MCF 10A (cell line): Measurements from ENCODE around the gene MTF1. TPM values are rescaled to one million over a fixed set of nuclear protein-coding genes. Genes with fewer than 3 reads are reported as not detected.
"Not testable (repeated sequence)": the region's sequence is repeated elsewhere in the genome, so short reads cannot be mapped to it uniquely, and the experiment has no call there.

Source experiments
- Bru-seq: library from RNA; stranded (reverse); fragments of 400-500 nt; gene quantifications from one replicate; lab custom pipeline; 2021; lab: Mats Ljungman, UMichigan
- BruChase-seq, 2 experiments: library from RNA; stranded (reverse); fragments of 400-500 nt; gene quantifications; one replicate each; lab custom pipeline; 2021; lab: Mats Ljungman, UMichigan
- BruUV-seq: library from RNA; stranded (reverse); fragments of 400-500 nt; replicated peaks from 2 replicates; lab custom pipeline; 2021; lab: Mats Ljungman, UMichigan
- CTCF ChIA-PET: fragments of 300-600 bp; sonication (Branson Sonifier 250); formaldehyde crosslinking; extraction: SDS; loops from one replicate; lab custom pipeline; 2021; ENCODE audit warnings: antibody characterized with exemption, inconsistent platforms; lab: Yijun Ruan, JAX
- POLR2A ChIA-PET: fragments of 300-600, 350-650 bp; sonication (Branson Sonifier 250); formaldehyde crosslinking; extraction: SDS; loops from one replicate; lab custom pipeline; 2020; ENCODE audit warnings: antibody characterized with exemption, inconsistent platforms; lab: Yijun Ruan, JAX
- DNase-seq: peaks from one replicate; pipeline ENCODE4 v3.0.0-alpha.2; 2018; ENCODE audit not compliant: unreplicated experiment
- H3K27ac Mint-ChIP-seq: one replicate; pipeline ENCODE4 v1.8.0; 2022; ENCODE audit warnings: mild to moderate bottlenecking, low read depth, mixed read lengths; ENCODE audit not compliant: unreplicated experiment
- H3K27me3 Mint-ChIP-seq: one replicate; pipeline ENCODE4 v1.8.0; 2022; ENCODE audit warnings: mixed read lengths; ENCODE audit not compliant: insufficient read depth, unreplicated experiment
- H3K36me3 Mint-ChIP-seq: one replicate; pipeline ENCODE4 v1.8.0; 2022; ENCODE audit warnings: mild to moderate bottlenecking, moderate library complexity, mixed read lengths; ENCODE audit not compliant: insufficient read depth, unreplicated experiment
- H3K4me1 Mint-ChIP-seq: one replicate; pipeline ENCODE4 v1.8.0; 2022; ENCODE audit warnings: mixed read lengths; ENCODE audit not compliant: insufficient read depth, unreplicated experiment
- H3K4me3 Mint-ChIP-seq: one replicate; pipeline ENCODE4 v1.8.0; 2022; ENCODE audit warnings: mild to moderate bottlenecking, moderate library complexity, mixed read lengths; ENCODE audit not compliant: unreplicated experiment
- H3K9me3 Mint-ChIP-seq: one replicate; pipeline ENCODE4 v1.8.0; 2022; ENCODE audit warnings: mixed read lengths; ENCODE audit not compliant: unreplicated experiment
- intact Hi-C: fragments of 100-400 bp; cut with micrococcal nuclease; formaldehyde crosslinking; loops from 2 replicates; pipeline ENCODE4 v1.14.1; 2022
- long read RNA-seq: library from polyadenylated mRNA; stranded (forward); transcript quantifications from one replicate; pipeline ENCODE4 v2.0.0, GENCODE V29; 2022
- total RNA-seq: library from RNA; stranded (reverse); gene quantifications from 2 replicates; pipeline ENCODE4 v1.2.3, GENCODE V29; 2022
- TF ChIP-seq, protein P1 (sequence below): fragments of 200-600 bp; IDR thresholded peaks from one replicate; pipeline ENCODE4 v1.8.0; 2022; ENCODE audit warnings: antibody characterized with exemption, mild to moderate bottlenecking; ENCODE audit not compliant: unreplicated experiment

Gene MTF1
- total RNA-seq (28.4 and 34.7 TPM in 2 replicates), Bru-seq, nascent RNA (percentile 82 among the genes with signal in this experiment), BruChase-seq, experiment 1, labeled RNA remaining after a 6-hour chase (percentile 79 among the genes with signal in this experiment), BruChase-seq, experiment 2, labeled RNA remaining after a 2-hour chase (percentile 89 among the genes with signal in this experiment)
- long read RNA-seq, full-length matches to known transcripts = 4 of 15 reads
- long read RNA-seq, partial matches to known transcripts = 7 of 15 reads
- long read RNA-seq, other reads (novel, unspliced or antisense) = 4 of 15 reads

- intact Hi-C loops = loop anchor here (1.0 to 5.0 kb wide), 3 partner anchors 48 to 407 kb away; partner anchors contain the start of gene CDCA8
- H3K27ac Mint-ChIP-seq = peak within 1 kb of the TSS; percentile 68
- ChIA-PET POLR2A (interaction anchor here (0.6 to 5.1 kb wide), 30 partner anchors 8 to 1615 kb away, joined by 3 to 59 read pairs (median 4); partner anchors contain the start of genes C1orf122, CDCA8, SF3A3 and YRDC), CTCF (interaction anchor here (0.6 to 4.1 kb wide), 47 partner anchors 9 to 1074 kb away, joined by 3 to 29 read pairs (median 4); partner anchors contain the start of genes C1orf122, CDCA8, SF3A3 and YRDC)
- TSS peak; percentile 81 for BruUV-seq
- no peaks in the 10 kb centered on the region for H3K27me3 Mint-ChIP-seq
- no peaks in the 10 kb centered on the region for H3K9me3 Mint-ChIP-seq
- TF ChIP-seq, protein P1, sequence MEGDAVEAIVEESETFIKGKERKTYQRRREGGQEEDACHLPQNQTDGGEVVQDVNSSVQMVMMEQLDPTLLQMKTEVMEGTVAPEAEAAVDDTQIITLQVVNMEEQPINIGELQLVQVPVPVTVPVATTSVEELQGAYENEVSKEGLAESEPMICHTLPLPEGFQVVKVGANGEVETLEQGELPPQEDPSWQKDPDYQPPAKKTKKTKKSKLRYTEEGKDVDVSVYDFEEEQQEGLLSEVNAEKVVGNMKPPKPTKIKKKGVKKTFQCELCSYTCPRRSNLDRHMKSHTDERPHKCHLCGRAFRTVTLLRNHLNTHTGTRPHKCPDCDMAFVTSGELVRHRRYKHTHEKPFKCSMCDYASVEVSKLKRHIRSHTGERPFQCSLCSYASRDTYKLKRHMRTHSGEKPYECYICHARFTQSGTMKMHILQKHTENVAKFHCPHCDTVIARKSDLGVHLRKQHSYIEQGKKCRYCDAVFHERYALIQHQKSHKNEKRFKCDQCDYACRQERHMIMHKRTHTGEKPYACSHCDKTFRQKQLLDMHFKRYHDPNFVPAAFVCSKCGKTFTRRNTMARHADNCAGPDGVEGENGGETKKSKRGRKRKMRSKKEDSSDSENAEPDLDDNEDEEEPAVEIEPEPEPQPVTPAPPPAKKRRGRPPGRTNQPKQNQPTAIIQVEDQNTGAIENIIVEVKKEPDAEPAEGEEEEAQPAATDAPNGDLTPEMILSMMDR = peak; percentile 88
- peaks cover 29% of the 10 kb centered on the region for H3K36me3 Mint-ChIP-seq
- peak within 1 kb of the TSS; percentile 85 for H3K4me3 Mint-ChIP-seq
- DNase-seq = peak; percentile 98
- H3K4me1 Mint-ChIP-seq = peaks cover 12% of the 10 kb centered on the region
Observed at GRCh38 chr1:37859507-37860345, at the start of gene MTF1. Gene MTF1, minus strand, starts transcription at chr1:37859592. Its CDS starts 1,934 bp downstream, at chr1:37857658.

GRCh38 chr1:37908531-37908930, 49.1 kb upstream of the MTF1 start:
- H3K9me3 Mint-ChIP-seq, CTCF ChIA-PET, BruUV-seq, H3K4me3 Mint-ChIP-seq, H3K27ac Mint-ChIP-seq, H3K27me3 Mint-ChIP-seq, intact Hi-C loops, DNase-seq, POLR2A ChIA-PET, H3K36me3 Mint-ChIP-seq: not testable (repeated sequence)
- H3K4me1 Mint-ChIP-seq = peaks cover 13% of the 10 kb centered on the region

DNA sequence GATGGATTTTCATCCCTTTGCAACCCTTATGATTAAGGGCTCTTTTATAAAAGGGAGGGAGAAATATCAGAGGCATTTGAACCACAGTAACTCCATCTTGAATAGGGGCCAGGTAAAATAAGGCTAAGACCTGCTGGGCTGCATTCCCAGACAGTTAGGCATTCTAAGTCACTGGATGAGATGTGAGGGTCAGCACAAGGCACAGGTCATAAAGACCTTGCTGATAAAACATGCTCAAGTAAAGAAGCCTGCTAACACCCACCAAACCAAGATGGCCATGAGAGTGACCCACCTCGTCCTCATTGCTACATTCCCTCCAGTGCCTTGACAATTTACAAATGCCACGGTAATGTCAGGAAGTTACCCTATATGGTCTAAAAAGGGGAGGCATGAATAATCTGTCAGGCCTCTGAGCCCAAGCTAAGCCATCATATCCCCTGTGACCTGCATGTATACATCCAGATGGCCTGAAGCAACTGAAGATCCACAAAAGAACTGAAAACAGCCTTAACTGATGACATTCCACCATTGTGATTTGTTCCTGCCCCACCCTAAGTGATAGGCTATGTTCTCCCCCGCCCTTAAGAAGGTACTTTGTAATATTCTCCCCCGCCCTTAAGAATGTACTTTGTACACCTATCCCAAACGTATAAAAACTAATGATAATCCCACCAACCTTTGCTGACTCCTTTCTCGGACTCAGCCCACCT, 48.2 kb upstream of the MTF1 start:
- DNase-seq, H3K27ac Mint-ChIP-seq, H3K4me3 Mint-ChIP-seq, POLR2A ChIA-PET, H3K27me3 Mint-ChIP-seq, H3K9me3 Mint-ChIP-seq, intact Hi-C loops, BruUV-seq, H3K36me3 Mint-ChIP-seq: not testable (repeated sequence)
- H3K4me1 Mint-ChIP-seq = peaks cover 13% of the 10 kb centered on the region
- CTCF ChIA-PET = interaction anchor here (0.8 kb wide), 1 partner anchor 930 kb away, joined by 3 read pairs; no protein-coding TSS in a partner anchor

DNA sequence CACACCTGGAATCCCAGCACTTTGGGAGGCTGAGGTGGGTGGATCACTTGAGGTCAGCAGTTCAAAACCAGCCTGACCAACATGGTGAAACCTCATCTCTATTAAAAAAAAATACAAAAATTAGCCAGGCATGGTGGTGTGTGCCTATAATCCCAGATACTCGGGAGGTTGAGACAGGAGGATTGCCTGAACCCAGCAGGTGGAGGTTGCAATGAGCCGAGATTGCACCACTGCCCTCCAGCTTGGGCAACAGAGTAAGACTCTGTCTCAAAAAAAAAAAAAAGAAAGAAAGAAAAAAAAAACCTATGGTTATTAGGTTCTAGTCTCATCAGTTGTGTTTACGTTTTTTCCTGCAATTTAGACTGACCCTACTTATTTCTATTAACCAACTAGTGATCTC, 47.2 kb upstream of the MTF1 start:
- BruUV-seq, H3K27ac Mint-ChIP-seq, DNase-seq, H3K27me3 Mint-ChIP-seq, H3K36me3 Mint-ChIP-seq, intact Hi-C loops, POLR2A ChIA-PET, H3K4me3 Mint-ChIP-seq, H3K9me3 Mint-ChIP-seq: not testable (repeated sequence)
- peaks cover 13% of the 10 kb centered on the region for H3K4me1 Mint-ChIP-seq
- CTCF ChIA-PET = interaction anchor here (0.6 kb wide), 1 partner anchor 928 kb away, joined by 3 read pairs; no protein-coding TSS in a partner anchor

DNA sequence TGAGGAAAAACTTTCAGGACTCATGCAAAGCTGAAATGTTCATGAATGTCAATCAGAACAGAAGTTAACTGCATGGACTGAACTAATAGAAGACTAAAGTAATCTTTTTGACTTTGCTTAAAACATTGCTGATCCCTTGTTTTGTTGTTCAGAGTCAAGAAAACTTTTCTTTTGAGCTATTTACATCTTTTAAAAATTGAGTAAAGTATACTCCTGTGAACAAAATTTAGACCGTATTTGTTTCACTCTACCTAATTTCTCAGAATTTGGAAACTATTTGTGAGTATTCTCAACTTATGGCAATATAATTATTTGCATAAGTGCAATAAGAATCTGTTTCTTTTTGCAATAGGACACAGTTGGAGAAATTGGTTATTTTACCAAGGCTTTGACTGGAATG, 46.3 kb upstream of the MTF1 start:
- no peak for DNase-seq
- Mint-ChIP-seq H3K27ac (no peak overlapping the region), H3K9me3 (no peaks in the 10 kb centered on the region), H3K27me3 (no peaks in the 10 kb centered on the region), H3K4me3 (no peak overlapping the region), H3K4me1 (peaks cover 13% of the 10 kb centered on the region), H3K36me3 (no peaks in the 10 kb centered on the region)
- POLR2A ChIA-PET = interaction anchor here (0.7 kb wide), 1 partner anchor 43 kb away, joined by 3 read pairs; no protein-coding TSS in a partner anchor
- intact Hi-C loops = no loop called here
- no TSS peak for BruUV-seq
- TF ChIP-seq, protein P1 = no peak
- CTCF ChIA-PET = interaction anchor here (1.0 kb wide), 1 partner anchor 11 kb away, joined by 4 read pairs; no protein-coding TSS in a partner anchor

- H3K27ac Mint-ChIP-seq, H3K36me3 Mint-ChIP-seq, intact Hi-C loops, H3K27me3 Mint-ChIP-seq, DNase-seq, H3K4me3 Mint-ChIP-seq, H3K9me3 Mint-ChIP-seq, BruUV-seq: not testable (repeated sequence)
- H3K4me1 Mint-ChIP-seq = peaks cover 11% of the 10 kb centered on the region
- ChIA-PET CTCF (interaction anchor here (0.6 to 0.7 kb wide), 4 partner anchors 15 to 1281 kb away, joined by 3 to 4 read pairs (median 3); no protein-coding TSS in a partner anchor), POLR2A (interaction anchor here (0.6 kb wide), 1 partner anchor 1086 kb away, joined by 3 read pairs; no protein-coding TSS in a partner anchor)
Observed at GRCh38 chr1:37903921-37904320, 44.5 kb upstream of the MTF1 start.
